Endothelial cell of umbilical vein (primary cell): ENCODE data around the gene GPR153.

Experiments
- EZH2 ChIP-seq: IDR thresholded peaks from 2 replicates; pipeline ENCODE4 v1.6.1; 2012; ENCODE audit warnings: borderline replicate concordance, low read depth, mild to moderate bottlenecking, moderate library complexity, low read length, inconsistent platforms; ENCODE audit not compliant: severe bottlenecking
- FOS ChIP-seq: IDR thresholded peaks from 2 replicates; pipeline ENCODE4 v1.6.1; 2011; ENCODE audit warnings: mild to moderate bottlenecking, low read length, moderate library complexity, borderline replicate concordance; ENCODE audit not compliant: insufficient read depth
- JUN ChIP-seq: IDR thresholded peaks from 2 replicates; pipeline ENCODE4 v1.6.1; 2011; ENCODE audit warnings: borderline replicate concordance, low read depth; ENCODE audit not compliant: insufficient read length, insufficient read depth
- MYC ChIP-seq: IDR thresholded peaks from one replicate; pipeline ENCODE4 v1.6.1; 2011; ENCODE audit warnings: mild to moderate bottlenecking, low read depth, low read length
- POLR2A ChIP-seq: IDR thresholded peaks from 2 replicates; pipeline ENCODE4 v1.6.1; 2012; ENCODE audit warnings: low read depth, mild to moderate bottlenecking, control low read depth, low read length
- POLR2AphosphoS5 ChIP-seq: IDR thresholded peaks from 2 replicates; pipeline ENCODE4 v1.6.1; 2012; ENCODE audit warnings: low read depth, mild to moderate bottlenecking, control low read depth, low read length, moderate library complexity; ENCODE audit not compliant: insufficient read depth
- TF ChIP-seq, protein P1 (sequence below), 2 donors: IDR thresholded peaks; 1 replicate in 1 of 2; 2 replicates in 1 of 2; pipeline ENCODE4 v1.5.1; 2011; ENCODE audit warnings: low read length in 2 of 2, mild to moderate bottlenecking in 2 of 2, moderate library complexity in 2 of 2, control low read depth in 1 of 2, inconsistent platforms in 1 of 2, low read depth in 1 of 2; ENCODE audit not compliant: insufficient read depth in 1 of 2; ENCODE audit errors: extremely low read depth in 1 of 2
- TF ChIP-seq, protein P2 (sequence below): IDR thresholded peaks from 2 replicates; pipeline ENCODE4 v1.6.1; 2011; ENCODE audit not compliant: insufficient read depth, insufficient read length

DNA sequence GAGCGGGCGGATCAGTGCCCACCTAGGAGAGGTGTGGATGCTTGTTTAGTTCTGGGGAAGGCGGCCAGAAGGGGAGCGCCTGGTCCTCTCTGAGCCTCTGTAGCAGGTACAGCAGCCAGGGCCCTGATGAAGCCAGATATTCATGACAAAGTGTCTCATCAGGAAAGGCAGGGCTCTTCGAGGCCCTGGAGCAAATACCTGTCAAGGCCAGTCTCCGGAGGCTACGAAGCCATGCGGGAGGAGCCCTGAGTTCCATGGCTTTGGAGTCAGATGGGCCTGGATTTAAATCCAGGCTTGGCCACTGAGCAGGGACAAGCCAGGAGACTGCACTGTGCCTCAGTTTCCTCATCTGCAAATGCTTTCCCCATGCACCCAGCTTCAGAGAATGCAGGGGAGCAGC is 25.4 kb upstream of the GPR153 start:
- no peak for TF ChIP-seq FOS
- TF ChIP-seq POLR2AphosphoS5 = no peak
- TF ChIP-seq, protein P1, sequence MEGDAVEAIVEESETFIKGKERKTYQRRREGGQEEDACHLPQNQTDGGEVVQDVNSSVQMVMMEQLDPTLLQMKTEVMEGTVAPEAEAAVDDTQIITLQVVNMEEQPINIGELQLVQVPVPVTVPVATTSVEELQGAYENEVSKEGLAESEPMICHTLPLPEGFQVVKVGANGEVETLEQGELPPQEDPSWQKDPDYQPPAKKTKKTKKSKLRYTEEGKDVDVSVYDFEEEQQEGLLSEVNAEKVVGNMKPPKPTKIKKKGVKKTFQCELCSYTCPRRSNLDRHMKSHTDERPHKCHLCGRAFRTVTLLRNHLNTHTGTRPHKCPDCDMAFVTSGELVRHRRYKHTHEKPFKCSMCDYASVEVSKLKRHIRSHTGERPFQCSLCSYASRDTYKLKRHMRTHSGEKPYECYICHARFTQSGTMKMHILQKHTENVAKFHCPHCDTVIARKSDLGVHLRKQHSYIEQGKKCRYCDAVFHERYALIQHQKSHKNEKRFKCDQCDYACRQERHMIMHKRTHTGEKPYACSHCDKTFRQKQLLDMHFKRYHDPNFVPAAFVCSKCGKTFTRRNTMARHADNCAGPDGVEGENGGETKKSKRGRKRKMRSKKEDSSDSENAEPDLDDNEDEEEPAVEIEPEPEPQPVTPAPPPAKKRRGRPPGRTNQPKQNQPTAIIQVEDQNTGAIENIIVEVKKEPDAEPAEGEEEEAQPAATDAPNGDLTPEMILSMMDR (IDR thresholded peaks at IDR 0.05; ENCODE audit: extremely low read depth in 1 of 2, insufficient read depth in 1 of 2, low read depth in 1 of 2, low read length in 2 of 2) = no peak
- TF ChIP-seq POLR2A = no peak
- TF ChIP-seq MYC = no peak
- TF ChIP-seq, protein P2, sequence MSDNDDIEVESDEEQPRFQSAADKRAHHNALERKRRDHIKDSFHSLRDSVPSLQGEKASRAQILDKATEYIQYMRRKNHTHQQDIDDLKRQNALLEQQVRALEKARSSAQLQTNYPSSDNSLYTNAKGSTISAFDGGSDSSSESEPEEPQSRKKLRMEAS = no peak
- TF ChIP-seq EZH2 = no peak
- no peak for TF ChIP-seq JUN
